Stimulated activated CD8-positive, alpha-beta memory T cell treated with anti-CD3 and anti-CD28 coated beads, Interleukin-7, amount 100 ng/mL, for 24 hours (primary cell): ENCODE data around the gene CLHC1.

ENCODE experiments used
- DNase-seq: peaks from one replicate; pipeline ENCODE4 v3.0.0-alpha.2; 2020; ENCODE audit warnings: low read depth

The CLHC1 gene

DNA sequence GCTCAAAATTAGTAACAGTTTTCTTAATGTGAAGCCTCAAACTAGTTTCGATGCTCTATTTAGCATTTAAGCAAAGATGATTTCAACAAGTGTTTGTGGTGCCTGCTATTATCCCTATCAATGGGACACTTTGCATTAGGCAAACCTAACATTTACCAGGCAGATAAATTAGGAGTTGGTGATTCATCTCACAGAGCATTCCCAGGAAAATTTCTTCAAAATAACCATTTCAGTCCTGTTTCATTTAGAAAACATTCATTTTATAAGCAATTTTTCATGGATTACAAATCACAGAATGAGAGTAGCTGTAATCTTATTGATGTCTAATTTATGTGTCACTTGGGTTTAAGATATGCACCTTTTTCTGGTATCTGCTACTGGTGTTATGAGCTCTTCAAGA is 62.7 kb downstream of the CLHC1 start:
- DNase-seq = no peak

DNA sequence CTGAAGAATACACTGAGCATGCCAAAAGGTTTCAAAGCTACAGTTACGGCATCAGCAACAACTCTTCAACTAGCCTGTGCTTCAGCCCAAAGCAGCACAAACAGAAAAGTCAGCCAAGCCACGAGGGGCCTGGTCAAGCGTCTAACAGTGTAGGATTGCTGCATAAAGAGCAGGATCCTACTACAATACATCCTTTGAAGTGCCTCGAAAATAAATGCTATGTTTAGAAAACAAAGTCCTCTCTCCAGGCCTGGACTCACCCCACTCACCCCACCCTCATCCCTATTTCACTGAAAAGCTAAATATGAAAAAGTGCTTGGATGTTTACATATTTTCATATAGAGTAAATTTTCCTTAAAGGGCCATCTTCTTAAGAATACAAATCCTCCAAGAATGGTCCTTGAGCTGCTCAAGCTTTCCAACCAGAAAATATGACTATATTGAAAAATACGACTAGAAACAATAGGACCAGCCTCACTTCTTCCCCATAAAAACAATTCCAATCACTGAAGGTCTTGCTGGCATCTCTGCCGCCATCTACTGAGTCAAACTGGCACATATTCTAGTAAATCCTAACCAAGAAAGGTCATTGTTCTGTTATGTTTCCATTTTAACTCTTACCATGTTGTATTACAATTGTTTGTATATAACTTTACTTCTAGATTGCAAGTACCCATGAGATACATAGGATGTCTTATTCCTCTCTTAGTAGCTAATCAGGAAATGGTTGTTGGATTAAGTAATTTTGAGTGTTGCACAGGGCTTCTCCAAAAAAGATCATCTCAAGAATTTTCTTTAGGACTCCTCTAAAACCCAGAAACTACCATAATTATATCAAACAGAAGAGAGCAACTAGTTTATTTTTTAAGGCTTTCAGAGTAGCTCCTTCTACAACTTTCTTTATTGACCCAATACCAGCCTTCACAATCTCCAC is 63.6 kb downstream of the CLHC1 start:
- no peak for DNase-seq

DNA sequence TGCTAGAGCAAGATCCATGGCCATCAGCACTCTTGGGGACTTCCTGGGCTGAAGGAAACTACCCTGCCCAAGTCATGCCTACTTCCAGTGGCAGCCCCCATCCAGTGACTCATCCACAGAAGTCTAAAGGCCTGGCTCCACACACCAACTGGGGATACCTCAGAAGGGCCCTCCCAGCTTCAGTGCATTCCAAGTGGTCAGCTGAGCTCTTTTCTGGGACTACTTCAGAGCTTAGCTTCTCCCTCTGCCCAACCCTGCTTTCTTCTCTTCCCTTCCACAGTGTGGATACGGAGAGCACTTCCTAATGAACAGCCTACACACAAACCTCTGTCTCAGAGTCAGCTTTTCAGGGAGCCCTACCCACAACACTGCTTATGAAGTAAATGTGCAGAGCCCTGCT is 66.5 kb downstream of the CLHC1 start:
- no peak for DNase-seq

DNA sequence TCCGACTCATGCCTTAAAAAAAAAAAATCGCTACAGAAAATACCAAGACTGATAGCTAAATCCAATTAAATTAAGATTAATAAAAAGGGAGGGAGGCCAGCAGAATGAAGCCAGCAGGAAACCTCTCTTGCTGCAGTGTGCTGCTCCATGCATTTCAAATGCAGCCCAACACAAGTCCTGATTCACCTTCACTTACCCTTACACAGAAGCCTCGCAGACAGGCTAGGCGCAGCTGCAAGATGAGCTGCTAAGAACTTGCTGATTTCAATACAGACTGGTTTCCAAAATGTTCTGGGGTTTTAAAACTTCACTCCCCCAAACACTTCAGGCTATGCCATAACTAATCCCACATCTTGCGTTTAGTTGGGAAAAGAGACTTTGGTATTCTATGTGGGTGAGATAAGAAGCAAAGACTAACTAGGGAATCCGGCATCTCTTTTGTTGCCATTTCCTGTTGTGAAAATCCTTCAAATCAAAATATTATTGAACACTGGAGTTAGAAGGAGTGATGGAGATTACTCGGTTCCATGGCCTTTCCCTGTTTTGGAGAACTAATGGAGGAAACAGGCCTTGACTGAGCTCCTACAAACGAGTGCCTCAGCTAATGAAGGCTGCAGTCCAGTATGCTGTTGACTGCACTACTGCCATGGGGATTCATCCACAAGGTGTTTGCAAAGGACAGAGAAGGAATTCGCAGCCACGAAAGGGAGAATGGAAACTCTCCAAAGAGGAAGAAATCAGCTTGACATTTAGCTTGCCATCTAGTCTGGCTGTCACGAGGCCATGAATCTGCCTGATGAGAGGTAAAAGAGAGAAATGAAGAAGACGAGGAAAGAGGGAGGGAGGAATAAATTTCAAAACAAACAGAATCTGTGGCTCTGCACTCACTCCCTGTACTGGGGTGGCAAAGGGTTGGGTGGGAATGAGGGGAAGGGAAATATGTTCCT is 67.3 kb downstream of the CLHC1 start:
- DNase-seq = no peak

DNA sequence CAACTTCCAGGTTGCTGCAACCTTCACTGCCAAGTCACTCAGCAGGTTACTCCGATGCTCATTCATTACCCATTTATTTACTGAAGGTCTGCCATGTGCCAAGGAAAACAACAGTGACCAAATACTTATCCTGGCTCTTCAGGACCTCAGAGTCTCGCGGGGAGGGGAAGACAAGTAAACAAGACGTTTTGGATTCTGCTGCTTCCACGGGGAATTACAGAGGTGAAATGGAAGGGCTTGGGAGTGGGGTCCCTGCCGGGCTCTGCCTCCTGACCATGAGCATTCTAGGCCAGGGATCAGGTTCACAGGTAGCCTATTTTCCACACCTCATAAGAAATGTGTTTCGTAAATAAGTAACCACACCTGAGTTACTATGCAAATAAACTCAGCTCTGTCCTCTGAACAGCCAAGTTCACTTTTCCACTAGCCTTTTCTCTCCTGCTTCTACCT is 68.1 kb downstream of the CLHC1 start:
- DNase-seq = no peak

DNA sequence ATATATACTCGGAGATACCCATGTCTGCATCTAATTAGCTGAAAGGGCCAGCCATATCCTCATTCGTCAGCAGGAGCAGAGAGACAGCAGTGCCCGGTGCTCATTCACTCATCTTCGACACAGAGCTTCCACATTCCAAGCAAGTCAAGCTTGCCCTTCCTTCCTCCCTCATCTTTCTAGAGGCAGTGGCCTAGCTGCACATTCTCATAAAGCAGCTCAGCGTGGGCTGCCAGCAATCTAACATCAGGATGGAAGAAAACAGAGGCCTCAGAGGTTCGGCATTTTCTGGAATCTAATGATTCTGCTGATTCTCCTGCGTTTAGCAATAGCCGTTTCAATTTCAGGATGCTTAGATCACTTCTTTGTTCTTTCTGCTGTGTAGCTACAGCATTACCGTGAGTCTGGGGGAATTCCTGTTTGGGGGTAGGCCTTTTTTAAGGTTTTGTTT is 68.8 kb downstream of the CLHC1 start:
- no peak for DNase-seq

DNA sequence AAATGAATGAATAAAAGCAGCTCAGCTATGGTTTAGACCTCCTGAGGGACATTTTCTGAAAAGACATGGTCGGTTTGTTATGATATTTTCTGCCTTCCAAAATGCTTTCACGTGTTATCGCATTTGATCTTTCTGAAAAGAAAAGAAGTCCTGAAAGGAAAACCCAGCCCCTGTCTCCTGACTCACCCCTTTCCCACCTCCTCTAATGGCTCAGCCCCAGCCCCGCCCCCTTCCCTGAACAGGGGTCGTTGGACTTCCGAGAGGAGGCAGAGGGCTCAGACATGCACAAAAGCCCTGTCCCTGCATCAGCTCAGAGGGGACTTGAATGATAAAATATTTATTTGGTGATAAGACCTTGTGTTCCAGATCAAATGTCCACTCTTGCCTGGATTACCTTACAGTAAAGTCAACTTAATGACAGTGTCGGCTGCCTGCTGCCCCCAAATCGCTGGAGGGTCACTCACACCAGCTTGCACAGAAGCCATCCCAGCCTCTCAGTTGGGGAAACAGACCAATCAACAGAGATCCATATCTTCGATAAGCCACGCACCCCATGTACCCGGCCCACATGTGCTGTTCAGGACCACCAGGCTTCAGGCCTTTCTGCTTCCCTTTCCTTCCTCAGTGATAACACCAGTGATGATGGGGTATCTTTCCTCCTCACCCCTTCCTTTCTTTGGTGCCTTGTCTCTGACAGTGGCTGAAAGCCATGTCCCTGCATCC is 69.6 kb downstream of the CLHC1 start:
- DNase-seq = no peak

DNA sequence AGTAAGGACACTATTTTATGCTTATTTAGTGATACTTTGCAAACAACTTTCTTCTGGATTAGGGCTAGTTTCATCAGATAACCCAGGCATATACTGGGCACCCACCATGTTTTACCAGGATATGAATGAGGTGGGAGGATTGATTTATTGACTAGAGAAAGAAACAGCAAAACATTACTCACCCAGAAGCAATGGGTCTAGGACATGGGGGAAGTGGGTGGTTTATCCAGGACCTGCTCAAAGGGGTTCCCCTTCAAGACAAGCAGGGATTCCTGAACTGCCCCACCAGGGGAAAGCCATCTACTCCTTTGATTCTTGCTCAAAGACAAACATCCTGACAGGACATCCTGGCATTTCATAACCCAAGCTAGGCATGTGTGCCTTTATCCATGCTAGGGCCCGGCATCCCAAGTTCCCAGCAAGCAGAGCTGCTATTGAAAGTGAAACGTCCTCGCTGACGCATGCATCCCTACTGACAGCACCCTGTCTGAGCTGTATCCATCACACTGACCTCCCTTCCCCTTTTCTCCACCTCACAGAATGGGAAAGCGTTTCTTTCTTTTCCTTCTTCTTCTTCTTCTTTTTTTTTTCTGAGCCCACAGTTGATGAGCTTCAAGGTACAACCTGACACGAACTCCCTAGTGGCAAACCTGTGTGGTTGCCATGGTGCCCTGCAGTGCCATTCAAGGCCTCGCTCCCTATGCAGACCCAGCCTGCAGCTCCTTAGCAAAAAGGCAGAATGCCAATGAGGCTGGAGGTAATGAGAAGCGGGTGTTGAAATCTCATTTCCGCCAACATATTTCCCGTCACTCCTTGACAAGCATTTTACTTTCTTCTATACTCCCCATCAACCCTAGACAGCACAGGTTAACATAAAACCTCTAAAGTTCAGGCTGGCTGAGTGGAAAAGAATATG is 70.5 kb downstream of the CLHC1 start:
- DNase-seq = no peak

DNA sequence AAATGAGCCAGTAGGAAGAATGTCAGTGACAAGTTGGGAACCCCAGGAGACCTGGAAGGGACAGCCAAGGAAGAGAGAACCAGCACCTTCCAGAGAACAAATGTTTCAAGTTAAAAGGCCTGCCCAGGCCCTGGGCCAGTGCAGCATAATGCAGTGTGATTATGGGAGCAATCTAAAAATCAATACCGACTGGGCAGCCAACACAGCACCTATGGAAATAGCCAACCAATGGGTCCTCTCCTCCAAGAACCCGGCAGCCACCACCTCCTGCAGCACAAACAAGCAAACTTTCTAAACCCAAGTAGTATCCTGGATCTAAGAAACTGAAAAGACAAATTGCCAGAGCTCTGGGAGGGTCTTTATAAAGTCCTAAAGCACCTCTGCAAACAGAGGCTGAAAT is 71.7 kb downstream of the CLHC1 start:
- no peak for DNase-seq

DNA sequence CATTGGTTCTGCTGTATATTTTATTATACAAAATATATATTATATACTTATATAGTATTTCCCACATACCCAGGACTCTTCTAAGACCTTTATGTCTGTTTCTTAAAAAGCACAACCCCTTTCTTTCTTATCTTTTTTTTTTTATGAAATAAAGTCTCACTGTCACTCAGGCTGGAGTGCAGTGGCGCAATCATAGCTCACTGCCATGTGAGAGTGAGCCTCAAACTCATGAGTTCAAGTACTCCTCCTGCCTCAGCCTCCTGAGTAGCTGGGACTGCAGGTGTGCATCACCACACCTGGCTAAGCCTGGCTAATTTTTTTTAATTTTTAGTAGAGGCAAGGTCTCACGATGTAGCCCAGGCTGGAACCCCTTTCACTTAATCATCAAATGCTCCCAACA is 72.3 kb downstream of the CLHC1 start:
- DNase-seq = no peak

DNA sequence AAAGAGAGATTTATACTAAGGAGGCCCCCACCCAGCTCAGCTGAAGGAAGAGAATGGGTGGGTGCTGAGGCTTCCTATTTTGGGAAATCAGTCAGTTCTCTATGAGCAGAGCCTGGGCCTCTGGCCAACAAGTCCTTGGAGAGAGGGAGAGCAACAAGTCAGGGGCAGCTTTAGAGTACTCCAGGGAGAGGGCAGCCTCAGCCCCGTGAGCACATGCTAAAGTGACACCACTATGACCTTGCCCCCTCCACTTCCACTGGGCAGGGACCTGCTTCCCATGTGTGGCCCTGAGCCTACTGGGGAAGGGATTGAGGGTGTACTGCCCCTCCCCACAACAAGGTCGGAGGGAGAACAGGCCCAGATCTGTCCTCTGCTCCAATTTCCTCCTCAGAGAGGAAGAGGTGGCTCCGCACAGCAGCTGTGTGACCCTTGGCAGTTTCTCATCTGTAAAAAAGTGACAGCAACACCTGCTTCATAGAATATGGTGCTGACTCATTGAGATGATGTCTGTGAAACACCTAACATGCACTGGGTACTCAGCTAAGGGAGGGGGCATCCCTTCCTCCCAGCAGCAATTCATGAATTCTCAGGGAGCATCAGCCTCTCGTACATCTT is 72.9 kb downstream of the CLHC1 start:
- DNase-seq = no peak

DNA sequence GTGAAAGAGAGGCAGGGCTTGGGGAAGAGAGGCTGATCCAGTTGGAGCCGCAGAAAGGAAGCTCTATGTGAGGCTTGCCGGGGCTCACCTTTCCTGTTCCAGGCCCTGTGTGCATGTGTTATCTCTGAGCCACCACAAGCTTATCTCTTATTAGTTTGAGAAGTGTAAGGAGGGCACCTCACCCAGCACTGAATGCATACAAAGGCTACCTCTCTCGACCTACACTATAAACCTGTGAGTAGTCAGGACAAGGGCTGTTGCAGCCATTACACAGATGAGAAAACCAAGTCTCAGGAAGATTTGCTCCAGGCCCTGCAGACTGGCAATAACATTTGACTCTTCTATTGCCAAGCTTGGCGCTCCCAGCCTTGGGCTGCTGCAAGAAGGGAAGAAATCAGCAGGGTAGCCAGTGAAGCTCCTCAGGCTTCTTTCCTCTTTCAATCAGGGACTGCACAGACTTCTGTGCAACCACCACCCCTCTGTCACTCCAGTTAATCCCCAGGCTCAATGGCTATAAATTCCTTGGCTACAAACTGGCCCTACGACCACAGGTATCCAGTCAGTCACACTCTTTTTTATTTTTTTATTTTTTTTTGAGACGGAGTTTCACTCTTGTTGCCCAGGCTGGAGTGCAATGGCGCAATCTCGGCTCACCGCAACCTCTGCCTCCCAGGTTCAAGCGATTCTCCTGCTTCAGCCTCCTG is 73.8 kb downstream of the CLHC1 start:
- no peak for DNase-seq

DNA sequence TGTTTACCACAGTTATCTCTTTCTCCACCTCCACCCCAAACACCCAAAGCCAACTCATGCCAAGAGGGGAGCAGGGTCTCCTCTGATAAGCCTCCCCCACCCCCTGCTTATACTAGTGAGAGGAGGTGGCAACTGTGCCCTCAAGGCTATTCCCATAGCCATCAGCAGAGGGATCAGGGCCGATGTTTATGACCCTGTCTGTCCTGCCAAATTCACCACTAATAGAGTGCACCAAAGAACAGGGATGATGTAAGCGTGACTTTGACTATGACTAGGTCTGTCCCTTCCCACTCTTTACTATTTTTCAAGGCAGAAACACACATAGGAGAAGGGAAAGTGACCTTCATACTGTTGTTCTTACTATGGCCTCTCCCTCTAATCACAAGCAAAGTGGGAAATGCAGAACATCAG is 74.6 kb downstream of the CLHC1 start:
- no peak for DNase-seq

DNA sequence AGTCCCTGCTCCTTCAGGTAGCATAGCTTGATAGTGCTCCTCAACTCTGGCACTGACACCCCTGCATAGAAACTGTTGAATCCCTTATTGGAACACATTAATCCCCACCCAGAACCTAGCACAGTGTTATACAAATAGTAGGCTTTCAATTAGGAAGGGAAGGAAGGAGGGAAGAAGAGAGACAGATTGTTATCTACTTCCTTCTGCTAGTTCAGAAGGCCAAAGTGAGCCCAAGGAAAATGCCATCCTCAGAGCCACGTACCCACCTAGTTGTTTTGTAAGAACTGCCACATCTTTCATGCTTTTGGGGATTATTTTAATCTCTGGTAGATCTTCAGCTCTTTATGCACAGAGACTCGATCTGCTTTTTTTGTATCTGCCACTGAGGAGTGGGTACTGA is 75.1 kb downstream of the CLHC1 start:
- DNase-seq = no peak

DNA sequence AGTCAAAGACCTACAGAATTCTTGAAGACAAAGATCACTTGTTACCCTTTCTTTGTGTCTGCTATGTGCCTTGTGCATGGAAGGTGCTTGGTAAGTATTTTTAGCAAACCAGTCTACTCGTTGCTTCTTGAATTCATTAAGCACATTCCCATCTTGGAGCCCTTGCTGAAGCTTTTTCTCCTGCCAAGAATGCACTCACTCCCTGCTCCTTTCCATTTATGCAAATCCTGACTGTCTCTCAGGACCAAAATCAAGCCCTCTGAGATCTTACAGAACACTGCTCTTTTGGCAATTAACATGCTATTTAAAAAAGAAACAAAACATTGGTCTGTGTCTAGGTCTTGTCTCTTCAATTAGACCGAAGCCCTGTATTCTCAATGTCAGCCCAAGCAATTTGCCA is 75.8 kb downstream of the CLHC1 start:
- DNase-seq = no peak

DNA sequence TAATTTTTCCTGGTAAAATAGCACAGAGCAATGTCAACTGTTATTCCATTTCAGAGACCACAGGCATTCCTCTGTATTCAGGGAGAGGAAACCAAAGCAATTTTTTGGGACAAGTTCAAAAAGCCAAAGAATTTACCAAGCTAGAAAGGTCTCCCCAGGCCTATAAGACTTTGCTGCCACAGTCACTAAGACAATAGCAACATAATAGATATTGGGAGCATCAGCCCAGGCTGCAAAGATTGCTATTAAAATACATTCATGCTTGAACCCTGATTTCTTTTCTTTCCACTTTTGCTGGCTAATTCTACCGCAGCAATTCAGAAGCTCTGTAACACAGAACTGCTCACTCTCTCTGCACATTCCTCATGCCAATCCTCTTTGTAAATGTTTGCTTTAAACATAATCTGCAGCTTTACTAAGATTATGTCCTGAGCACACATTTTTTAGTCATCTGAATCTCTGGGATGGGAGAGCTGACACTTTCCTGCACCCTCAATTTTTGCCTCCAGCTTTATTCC is 76.3 kb downstream of the CLHC1 start:
- no peak for DNase-seq

DNA sequence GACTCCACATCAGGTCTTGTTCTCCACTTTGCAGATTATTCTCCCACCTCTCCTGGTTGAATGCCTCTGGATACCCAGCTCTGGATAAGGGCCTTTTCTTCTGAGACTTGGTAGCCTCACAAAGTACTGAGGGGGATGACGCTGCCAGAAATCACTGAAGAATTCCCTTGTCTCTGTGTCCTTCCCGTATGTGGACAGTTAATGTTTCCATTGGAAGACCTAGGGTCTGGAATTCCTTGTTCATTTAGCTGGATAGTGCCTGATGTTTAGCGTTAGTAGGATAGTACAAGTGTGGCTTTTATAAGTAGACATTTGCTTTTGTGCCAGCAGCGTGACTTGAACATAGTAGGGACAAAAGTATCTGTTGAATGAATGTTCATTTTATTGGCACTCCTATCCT is 76.9 kb downstream of the CLHC1 start:
- no peak for DNase-seq

DNA sequence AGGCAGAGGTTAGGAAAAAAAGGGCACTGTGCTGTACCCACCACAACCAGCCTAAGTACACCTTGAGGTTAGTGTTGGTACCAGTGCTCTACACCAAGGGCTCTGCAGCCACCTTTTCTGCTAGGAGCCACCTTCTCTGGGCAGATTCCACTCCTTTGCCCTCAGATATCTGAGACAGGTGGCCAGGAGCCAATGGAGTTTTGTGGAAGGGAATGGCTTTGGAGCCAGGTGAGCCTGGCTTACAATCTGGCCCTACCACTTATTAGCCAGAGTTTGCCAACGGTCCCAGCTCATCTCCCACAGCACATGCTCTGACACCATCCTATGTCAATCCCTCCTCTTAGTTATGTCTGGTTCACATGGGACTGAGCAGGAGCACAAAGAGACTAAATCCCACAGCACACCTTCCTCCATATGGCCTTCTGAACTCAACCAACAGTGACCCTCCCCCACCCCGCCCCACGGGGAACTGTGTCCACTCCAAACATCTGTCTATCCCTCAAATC is 77.5 kb downstream of the CLHC1 start:
- no peak for DNase-seq

DNA sequence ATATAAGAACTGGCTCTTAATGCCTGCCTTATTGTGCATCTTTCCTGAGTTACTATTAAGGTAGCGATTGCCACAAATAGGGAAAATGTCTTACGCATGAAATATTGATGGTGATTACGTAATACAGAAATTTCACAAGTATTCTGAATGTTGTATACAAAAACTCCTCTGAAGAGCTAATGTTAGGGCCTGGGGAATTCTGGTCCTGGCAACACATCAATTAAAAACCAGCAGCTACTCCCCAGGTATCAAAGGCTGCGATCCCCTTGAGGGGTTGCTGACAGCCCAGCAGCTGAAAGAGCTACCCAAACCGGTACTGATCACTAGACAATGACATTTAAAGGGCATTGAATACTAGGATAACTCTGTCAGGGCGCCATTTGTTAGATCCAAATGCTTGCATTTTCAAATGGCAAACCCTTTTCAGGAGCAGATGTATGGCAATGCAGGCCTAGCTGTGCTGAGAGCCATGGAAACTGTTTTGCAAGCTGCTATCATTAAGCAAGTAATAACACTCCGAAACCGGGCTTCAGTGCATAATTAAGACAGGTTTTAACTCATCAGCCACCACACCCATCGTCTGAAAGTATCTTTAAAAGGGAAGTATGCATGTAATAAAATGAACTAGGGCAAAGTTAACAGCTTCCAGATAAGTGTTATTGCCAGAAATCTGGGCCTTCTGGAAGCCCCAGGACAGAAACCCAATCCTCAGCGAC is 78.4 kb downstream of the CLHC1 start:
- DNase-seq = no peak
